ENCODE measurements around the gene LPAR1.

DNA sequence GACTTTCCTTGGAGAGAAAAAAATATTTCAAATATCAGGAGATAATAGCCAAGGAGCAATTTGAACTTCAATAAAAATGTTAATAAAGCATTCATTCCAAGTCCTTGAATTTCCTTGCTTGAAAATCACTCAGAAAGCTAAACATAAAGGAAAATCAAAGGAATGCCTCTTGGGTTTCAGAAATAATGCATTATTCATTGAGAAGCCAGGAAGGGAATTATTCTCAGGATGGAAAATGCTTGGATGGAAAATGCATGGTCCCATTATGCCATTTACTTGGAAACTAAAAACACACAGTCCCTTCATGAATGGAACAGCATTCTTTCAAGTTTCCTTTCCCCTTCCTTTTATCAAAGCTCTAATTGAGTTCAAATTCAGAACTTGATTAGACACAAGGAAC, 160.9 kb downstream of the LPAR1 start:
- TF ChIP-seq, protein P1, sequence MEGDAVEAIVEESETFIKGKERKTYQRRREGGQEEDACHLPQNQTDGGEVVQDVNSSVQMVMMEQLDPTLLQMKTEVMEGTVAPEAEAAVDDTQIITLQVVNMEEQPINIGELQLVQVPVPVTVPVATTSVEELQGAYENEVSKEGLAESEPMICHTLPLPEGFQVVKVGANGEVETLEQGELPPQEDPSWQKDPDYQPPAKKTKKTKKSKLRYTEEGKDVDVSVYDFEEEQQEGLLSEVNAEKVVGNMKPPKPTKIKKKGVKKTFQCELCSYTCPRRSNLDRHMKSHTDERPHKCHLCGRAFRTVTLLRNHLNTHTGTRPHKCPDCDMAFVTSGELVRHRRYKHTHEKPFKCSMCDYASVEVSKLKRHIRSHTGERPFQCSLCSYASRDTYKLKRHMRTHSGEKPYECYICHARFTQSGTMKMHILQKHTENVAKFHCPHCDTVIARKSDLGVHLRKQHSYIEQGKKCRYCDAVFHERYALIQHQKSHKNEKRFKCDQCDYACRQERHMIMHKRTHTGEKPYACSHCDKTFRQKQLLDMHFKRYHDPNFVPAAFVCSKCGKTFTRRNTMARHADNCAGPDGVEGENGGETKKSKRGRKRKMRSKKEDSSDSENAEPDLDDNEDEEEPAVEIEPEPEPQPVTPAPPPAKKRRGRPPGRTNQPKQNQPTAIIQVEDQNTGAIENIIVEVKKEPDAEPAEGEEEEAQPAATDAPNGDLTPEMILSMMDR (IDR thresholded peaks at IDR 0.05), result no peak
- TF ChIP-seq, protein P2, sequence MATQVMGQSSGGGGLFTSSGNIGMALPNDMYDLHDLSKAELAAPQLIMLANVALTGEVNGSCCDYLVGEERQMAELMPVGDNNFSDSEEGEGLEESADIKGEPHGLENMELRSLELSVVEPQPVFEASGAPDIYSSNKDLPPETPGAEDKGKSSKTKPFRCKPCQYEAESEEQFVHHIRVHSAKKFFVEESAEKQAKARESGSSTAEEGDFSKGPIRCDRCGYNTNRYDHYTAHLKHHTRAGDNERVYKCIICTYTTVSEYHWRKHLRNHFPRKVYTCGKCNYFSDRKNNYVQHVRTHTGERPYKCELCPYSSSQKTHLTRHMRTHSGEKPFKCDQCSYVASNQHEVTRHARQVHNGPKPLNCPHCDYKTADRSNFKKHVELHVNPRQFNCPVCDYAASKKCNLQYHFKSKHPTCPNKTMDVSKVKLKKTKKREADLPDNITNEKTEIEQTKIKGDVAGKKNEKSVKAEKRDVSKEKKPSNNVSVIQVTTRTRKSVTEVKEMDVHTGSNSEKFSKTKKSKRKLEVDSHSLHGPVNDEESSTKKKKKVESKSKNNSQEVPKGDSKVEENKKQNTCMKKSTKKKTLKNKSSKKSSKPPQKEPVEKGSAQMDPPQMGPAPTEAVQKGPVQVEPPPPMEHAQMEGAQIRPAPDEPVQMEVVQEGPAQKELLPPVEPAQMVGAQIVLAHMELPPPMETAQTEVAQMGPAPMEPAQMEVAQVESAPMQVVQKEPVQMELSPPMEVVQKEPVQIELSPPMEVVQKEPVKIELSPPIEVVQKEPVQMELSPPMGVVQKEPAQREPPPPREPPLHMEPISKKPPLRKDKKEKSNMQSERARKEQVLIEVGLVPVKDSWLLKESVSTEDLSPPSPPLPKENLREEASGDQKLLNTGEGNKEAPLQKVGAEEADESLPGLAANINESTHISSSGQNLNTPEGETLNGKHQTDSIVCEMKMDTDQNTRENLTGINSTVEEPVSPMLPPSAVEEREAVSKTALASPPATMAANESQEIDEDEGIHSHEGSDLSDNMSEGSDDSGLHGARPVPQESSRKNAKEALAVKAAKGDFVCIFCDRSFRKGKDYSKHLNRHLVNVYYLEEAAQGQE (IDR thresholded peaks at IDR 0.05; ENCODE audit: insufficient read depth in 1 of 2, low read depth in 2 of 2, low read length in 1 of 2), result no peak
- TF ChIP-seq SIN3A (IDR thresholded peaks at IDR 0.05; ENCODE audit: borderline replicate concordance, insufficient read depth, low read depth, low read length), result no peak

Measured in Panc1 (cell line).